Vagina (tissue), 2 donors: ENCODE results near the gene NRP1. TPM values are rescaled to one million over a fixed set of nuclear protein-coding genes. Genes with fewer than 3 reads are reported as not detected.

Experiments used
- DNase-seq, 2 donors: peaks; one replicate each; pipeline ENCODE4 v3.0.0-alpha.2; 2017; ENCODE audit errors: extremely low spot score in 2 of 2
- H3K27ac ChIP-seq: fragments of 200-600 bp; sonication (generic); one replicate; pipeline ENCODE4 v1.5.1; 2019
- H3K27me3 ChIP-seq: fragments of 200-600 bp; sonication (generic); one replicate; pipeline ENCODE4 v1.5.1; 2019
- H3K36me3 ChIP-seq, 2 donors: fragments of 200-600 bp; sonication (generic); one replicate each; pipeline ENCODE4 v1.5.1; 2017 to 2019
- H3K4me1 ChIP-seq: fragments of 200-600 bp; sonication (generic); one replicate; pipeline ENCODE4 v1.5.1; 2019
- H3K4me3 ChIP-seq, 2 donors: fragments of 200-600 bp; sonication (generic); 1 replicate in 1 of 2; 2 replicates in 1 of 2; pipeline ENCODE4 v1.5.1; 2016 to 2019
- H3K9me3 ChIP-seq: fragments of 200-600 bp; sonication (generic); one replicate; pipeline ENCODE4 v1.5.1; 2019
- CTCF ChIP-seq, 3 experiments: fragments of 450-650 bp in 2 of 3; fragments of 200-600 bp in 1 of 3; sonication (generic) in 1 of 3; IDR thresholded peaks; one replicate each; pipeline ENCODE4 v1.5.1; 2017 to 2019; ENCODE audit warnings: antibody characterized with exemption in 3 of 3, mild to moderate bottlenecking in 2 of 3, moderate library complexity in 2 of 3
- POLR2A ChIP-seq, 2 donors: fragments of 450-650 bp; IDR thresholded peaks; one replicate each; pipeline ENCODE4 v1.6.1; 2017; ENCODE audit warnings: antibody characterized with exemption in 2 of 2, mild to moderate bottlenecking in 2 of 2, moderate library complexity in 2 of 2
- POLR2AphosphoS5 ChIP-seq, 2 donors: sonication (generic); formaldehyde crosslinking; IDR thresholded peaks; one replicate each; pipeline ENCODE4 v1.9.0; 2017; ENCODE audit warnings: antibody characterized with exemption in 2 of 2, mild to moderate bottlenecking in 2 of 2, low read depth in 1 of 2; ENCODE audit not compliant: insufficient read depth in 1 of 2
- intact Hi-C: fragments of 100-400 bp; cut with DNase I; formaldehyde crosslinking; loops from one replicate; pipeline ENCODE4 v1.15.1; 2023
- total RNA-seq: library from RNA; depleted of rRNA; stranded (reverse); fragments of >200 nt; gene quantifications from one replicate; pipeline ENCODE4 v1.2.3, GENCODE V29; 2016

The NRP1 gene
- total RNA-seq, 1 donor from 2014 or later: 52.5 TPM

GRCh38 chr10:33327751-33328150, 6.7 kb downstream of the NRP1 start:
- intact Hi-C loops: no loop called here
- Histone ChIP-seq H3K4me1 (peaks cover 17% of the 10 kb centered on the region), H3K4me3 (no peak overlapping the region), H3K27me3 (no peaks in the 10 kb centered on the region), H3K36me3 (no peaks in the 10 kb centered on the region), H3K9me3 (no peaks in the 10 kb centered on the region), H3K27ac (no peak overlapping the region)
- TF ChIP-seq POLR2AphosphoS5 (IDR thresholded peaks at IDR 0.05; ENCODE audit: insufficient read depth in 1 of 2, low read depth in 1 of 2) (no peak), CTCF (IDR thresholded peaks at IDR 0.05) (no peak), POLR2A (IDR thresholded peaks at IDR 0.05) (no peak)
- no peak for DNase-seq

GRCh38 chr10:33326933-33327332, 7.5 kb downstream of the NRP1 start:
- H3K4me3 ChIP-seq: no peak overlapping the region
- intact Hi-C loops: no loop called here
- H3K27me3 ChIP-seq: no peaks in the 10 kb centered on the region
- H3K9me3 ChIP-seq: no peaks in the 10 kb centered on the region
- H3K4me1 ChIP-seq: peaks cover 19% of the 10 kb centered on the region
- no peak overlapping the region for H3K27ac ChIP-seq
- no peaks in the 10 kb centered on the region for H3K36me3 ChIP-seq
- TF ChIP-seq POLR2A (IDR thresholded peaks at IDR 0.05) (no peak), POLR2AphosphoS5 (IDR thresholded peaks at IDR 0.05; ENCODE audit: insufficient read depth in 1 of 2, low read depth in 1 of 2) (no peak), CTCF (IDR thresholded peaks at IDR 0.05) (no peak)
- DNase-seq: no peak

- Histone ChIP-seq H3K27me3 (no peaks in the 10 kb centered on the region), H3K36me3 (no peaks in the 10 kb centered on the region), H3K9me3 (no peaks in the 10 kb centered on the region), H3K4me1 (peaks cover 24% of the 10 kb centered on the region), H3K27ac (no peak overlapping the region), H3K4me3 (no peak overlapping the region)
- intact Hi-C loops: no loop called here
- no peak for TF ChIP-seq CTCF (IDR thresholded peaks at IDR 0.05)
- no peak for DNase-seq
Measured at GRCh38 chr10:33325929-33326328, 8.5 kb downstream of the NRP1 start.

GRCh38 chr10:33323721-33324120, 10.7 kb downstream of the NRP1 start:
- Histone ChIP-seq H3K27me3 (no peaks in the 10 kb centered on the region), H3K27ac (no peak overlapping the region), H3K4me3 (no peak overlapping the region), H3K4me1 (peaks cover 19% of the 10 kb centered on the region), H3K9me3 (no peaks in the 10 kb centered on the region), H3K36me3 (no peaks in the 10 kb centered on the region)
- no peak for DNase-seq
- intact Hi-C loops: loop anchor here (5.0 kb wide), 1 partner anchor 1826 kb away; no protein-coding TSS in a partner anchor
- TF ChIP-seq POLR2AphosphoS5 (IDR thresholded peaks at IDR 0.05; ENCODE audit: insufficient read depth in 1 of 2, low read depth in 1 of 2) (no peak), CTCF (IDR thresholded peaks at IDR 0.05) (no peak), POLR2A (IDR thresholded peaks at IDR 0.05) (no peak)

GRCh38 chr10:33321516-33321915, 13.0 kb downstream of the NRP1 start:
- intact Hi-C loops: loop anchor here (5.0 kb wide), 1 partner anchor 1824 kb away; no protein-coding TSS in a partner anchor
- no peaks in the 10 kb centered on the region for H3K9me3 ChIP-seq
- peaks cover 14% of the 10 kb centered on the region for H3K4me1 ChIP-seq
- no peak overlapping the region for H3K27ac ChIP-seq
- no peak overlapping the region for H3K4me3 ChIP-seq
- TF ChIP-seq POLR2A (IDR thresholded peaks at IDR 0.05): no peak
- TF ChIP-seq POLR2AphosphoS5 (IDR thresholded peaks at IDR 0.05; ENCODE audit: insufficient read depth in 1 of 2, low read depth in 1 of 2): no peak
- no peak for TF ChIP-seq CTCF (IDR thresholded peaks at IDR 0.05)
- DNase-seq: no peak
- no peaks in the 10 kb centered on the region for H3K27me3 ChIP-seq
- no peaks in the 10 kb centered on the region for H3K36me3 ChIP-seq
